ENCODE measurements around the gene ZDHHC14. TPM values are rescaled to one million over a fixed set of nuclear protein-coding genes. Genes with fewer than 3 reads are reported as not detected.

ZDHHC14 gene
- total and polyA plus RNA-seq, 2 experiments from 2014 or later, result 7.5 to 10.1 TPM

- Histone ChIP-seq H3K27me3 (no peaks in the 10 kb centered on the region), H3K4me1 (ENCODE audit: low read depth) (peaks cover 7% of the 10 kb centered on the region), H3K27ac (no peak overlapping the region), H3K36me3 (no peaks in the 10 kb centered on the region), H3K4me3 (no peak overlapping the region), H3K9me3 (ENCODE audit: low read depth) (no peaks in the 10 kb centered on the region)
- no peak for DNase-seq (ENCODE audit: low read depth in 1 of 2, low spot score in 1 of 2)
- no peak for TF ChIP-seq CTCF (IDR thresholded peaks at IDR 0.05; ENCODE audit: low read depth, low read length)
Measured at GRCh38 chr6:157666729-157667128, 285.7 kb downstream of the ZDHHC14 start.

GRCh38 chr6:157667211-157668008 is 286.4 kb downstream of the ZDHHC14 start:
- no peak overlapping the region for H3K27ac ChIP-seq
- no peak overlapping the region for H3K4me3 ChIP-seq
- peaks cover 7% of the 10 kb centered on the region for H3K4me1 ChIP-seq (ENCODE audit: low read depth)
- H3K27me3 ChIP-seq, result no peaks in the 10 kb centered on the region
- peak; percentile 91 for TF ChIP-seq CTCF (IDR thresholded peaks at IDR 0.05; ENCODE audit: low read depth, low read length)
- peak; percentile 75 for DNase-seq (ENCODE audit: low read depth in 1 of 2, low spot score in 1 of 2)
- no peaks in the 10 kb centered on the region for H3K36me3 ChIP-seq
- H3K9me3 ChIP-seq (ENCODE audit: low read depth), result no peaks in the 10 kb centered on the region

DNA sequence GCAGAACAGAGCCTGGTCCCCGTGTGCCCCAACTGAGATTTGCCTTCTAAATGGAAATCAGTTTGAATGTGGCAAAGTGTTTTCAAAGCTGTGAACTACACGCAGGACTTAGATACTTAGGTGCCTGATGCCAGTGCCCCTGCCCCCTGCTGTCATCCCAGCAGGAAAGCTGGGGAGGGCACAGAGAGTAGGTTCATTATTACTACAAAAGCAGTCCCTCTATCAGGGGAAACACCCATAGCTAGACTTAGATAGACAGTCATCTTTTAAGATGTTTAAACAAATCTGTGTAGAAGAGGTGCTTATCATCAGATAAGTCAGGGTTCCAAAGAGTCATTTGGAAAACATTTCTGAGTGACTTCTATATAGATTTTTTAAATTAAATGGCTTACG is 287.0 kb downstream of the ZDHHC14 start:
- H3K27ac ChIP-seq, result no peak overlapping the region

GRCh38 chr6:157668713-157669112 is 287.7 kb downstream of the ZDHHC14 start:
- no peak for TF ChIP-seq CTCF (IDR thresholded peaks at IDR 0.05; ENCODE audit: low read depth, low read length)
- Histone ChIP-seq H3K27ac (no peak overlapping the region), H3K9me3 (ENCODE audit: low read depth) (no peaks in the 10 kb centered on the region), H3K4me3 (no peak overlapping the region), H3K27me3 (no peaks in the 10 kb centered on the region), H3K4me1 (ENCODE audit: low read depth) (peaks cover 7% of the 10 kb centered on the region), H3K36me3 (no peaks in the 10 kb centered on the region)
- no peak for DNase-seq (ENCODE audit: low read depth in 1 of 2, low spot score in 1 of 2)

More for the DNA sequence above, 287.0 kb downstream of the ZDHHC14 start:
- Histone ChIP-seq H3K9me3 (ENCODE audit: low read depth) (no peaks in the 10 kb centered on the region), H3K4me1 (ENCODE audit: low read depth) (peaks cover 7% of the 10 kb centered on the region), H3K27me3 (no peaks in the 10 kb centered on the region), H3K36me3 (no peaks in the 10 kb centered on the region), H3K4me3 (no peak overlapping the region)
- no peak for TF ChIP-seq CTCF (IDR thresholded peaks at IDR 0.05; ENCODE audit: low read depth, low read length)
- DNase-seq (ENCODE audit: low read depth in 1 of 2, low spot score in 1 of 2), result no peak

DNA sequence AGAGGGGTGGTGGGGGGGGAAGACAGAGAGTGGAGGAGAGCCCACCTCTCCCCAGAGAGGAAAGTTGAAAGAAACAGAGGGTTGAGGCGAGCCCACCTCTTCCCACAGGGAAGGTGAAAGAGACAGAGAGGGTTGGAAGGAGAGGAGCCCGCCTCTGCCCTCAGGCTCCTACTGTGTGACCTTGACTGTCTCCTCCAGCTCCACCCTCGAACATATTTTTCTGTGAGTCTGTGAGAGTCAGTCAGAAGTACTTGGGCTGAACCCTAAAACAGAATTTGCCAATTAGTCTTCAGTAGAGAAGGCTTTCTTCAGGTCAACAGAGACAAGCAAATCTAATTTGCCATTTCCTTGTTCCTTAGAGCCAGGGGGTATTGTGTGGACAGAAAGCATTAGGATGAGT is 288.3 kb downstream of the ZDHHC14 start:
- TF ChIP-seq CTCF (IDR thresholded peaks at IDR 0.05; ENCODE audit: low read depth, low read length), result no peak
- H3K36me3 ChIP-seq, result no peaks in the 10 kb centered on the region
- no peaks in the 10 kb centered on the region for H3K9me3 ChIP-seq (ENCODE audit: low read depth)
- H3K27ac ChIP-seq, result no peak overlapping the region
- peaks cover 7% of the 10 kb centered on the region for H3K4me1 ChIP-seq (ENCODE audit: low read depth)
- no peak overlapping the region for H3K4me3 ChIP-seq
- no peaks in the 10 kb centered on the region for H3K27me3 ChIP-seq
- DNase-seq (ENCODE audit: low read depth in 1 of 2, low spot score in 1 of 2), result no peak
